HT1080 (cell line): ENCODE data around the gene LGALS1. TPM values are rescaled to one million over a fixed set of nuclear protein-coding genes. Genes with fewer than 3 reads are reported as not detected.
"Not testable (repeated sequence)": the region's sequence is repeated elsewhere in the genome, so short reads cannot be mapped to it uniquely, and the experiment has no call there.

Experiments
- DNase-seq: peaks from one replicate; pipeline ENCODE4 v3.0.0-alpha.2; 2015; ENCODE audit warnings: low read depth
- total RNA-seq: library from RNA; depleted of rRNA; stranded (reverse); fragments of >200 nt; shearing (Covaris generic); gene quantifications from 2 replicates; pipeline ENCODE4 v1.2.3, GENCODE V29; 2014

LGALS1 gene
- total RNA-seq, 1 experiment from 2014 or later, result 3,838 TPM

DNA sequence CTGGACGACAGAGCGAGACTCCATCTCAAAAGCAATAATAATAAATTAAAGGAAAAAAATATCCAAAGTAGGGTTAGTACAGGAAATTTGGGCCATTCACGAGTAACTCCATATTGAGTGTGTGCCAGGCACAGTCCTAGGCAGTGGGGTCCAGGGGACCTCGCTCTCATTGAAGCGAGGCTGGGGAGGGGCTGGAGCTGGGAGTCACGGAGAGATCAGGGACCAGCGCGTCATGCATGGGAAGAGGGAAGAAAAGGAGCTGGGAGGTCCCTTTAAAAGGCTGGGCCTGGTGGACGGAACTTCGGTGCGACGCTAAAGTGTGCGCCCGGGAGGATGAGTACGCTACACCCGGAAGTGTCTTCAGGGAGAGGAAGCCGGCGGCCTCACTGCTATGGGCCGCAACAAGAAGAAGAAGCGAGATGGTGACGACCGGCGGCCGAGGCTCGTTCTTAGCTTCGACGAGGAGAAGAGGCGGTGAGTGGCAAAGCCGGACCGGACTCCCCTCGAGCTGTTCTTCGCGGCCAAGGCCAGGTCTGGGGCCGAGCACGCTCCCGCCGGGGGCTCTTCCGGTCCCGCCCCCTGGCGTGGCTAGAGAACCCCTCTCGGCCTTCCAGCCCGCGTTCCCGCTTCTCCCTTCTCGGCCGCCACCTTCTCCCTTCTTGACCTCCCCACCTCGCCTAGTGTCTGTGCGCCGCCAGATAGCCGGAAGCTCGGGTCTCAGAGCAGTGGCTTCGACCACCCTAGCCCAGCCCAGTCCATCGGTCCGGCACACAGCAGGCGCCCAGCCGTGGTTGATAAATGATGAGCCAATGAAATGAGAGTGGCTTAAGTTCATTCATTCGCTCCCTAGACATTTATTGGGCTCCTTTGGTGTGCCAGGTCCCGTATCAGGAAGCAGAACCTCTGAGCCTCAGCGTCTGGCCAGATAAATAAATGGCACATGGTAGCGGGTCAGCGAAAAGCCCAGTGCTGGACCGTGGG, 10.9 kb downstream of the LGALS1 start, which contains the start of gene NOL12:
Gene NOL12, plus strand, starts transcription at position 342 of the 981 bp plus-strand sequence. Its CDS starts 50 bp downstream, at position 392.
- DNase-seq, result peak; percentile 86

DNA sequence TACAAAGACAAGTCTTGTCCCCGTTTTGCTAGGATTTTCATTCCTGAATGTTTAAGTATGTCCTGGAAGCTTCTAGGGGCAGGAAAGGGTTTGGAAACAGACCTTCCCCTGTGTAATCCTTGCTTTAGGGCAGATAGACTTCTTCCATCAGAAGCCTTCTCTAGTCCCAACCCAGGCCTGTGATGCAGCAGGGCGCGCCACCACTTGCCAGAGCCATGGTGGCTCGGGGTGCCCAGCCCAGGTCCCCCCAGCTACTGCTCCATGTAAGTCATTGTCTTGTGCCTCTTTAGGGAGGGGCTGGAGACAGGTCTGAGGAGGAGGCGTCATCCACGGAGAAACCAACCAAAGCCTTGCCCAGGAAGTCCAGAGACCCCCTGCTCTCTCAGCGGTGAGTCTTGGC, 15.0 kb downstream of the LGALS1 start:
- no peak for DNase-seq

DNA sequence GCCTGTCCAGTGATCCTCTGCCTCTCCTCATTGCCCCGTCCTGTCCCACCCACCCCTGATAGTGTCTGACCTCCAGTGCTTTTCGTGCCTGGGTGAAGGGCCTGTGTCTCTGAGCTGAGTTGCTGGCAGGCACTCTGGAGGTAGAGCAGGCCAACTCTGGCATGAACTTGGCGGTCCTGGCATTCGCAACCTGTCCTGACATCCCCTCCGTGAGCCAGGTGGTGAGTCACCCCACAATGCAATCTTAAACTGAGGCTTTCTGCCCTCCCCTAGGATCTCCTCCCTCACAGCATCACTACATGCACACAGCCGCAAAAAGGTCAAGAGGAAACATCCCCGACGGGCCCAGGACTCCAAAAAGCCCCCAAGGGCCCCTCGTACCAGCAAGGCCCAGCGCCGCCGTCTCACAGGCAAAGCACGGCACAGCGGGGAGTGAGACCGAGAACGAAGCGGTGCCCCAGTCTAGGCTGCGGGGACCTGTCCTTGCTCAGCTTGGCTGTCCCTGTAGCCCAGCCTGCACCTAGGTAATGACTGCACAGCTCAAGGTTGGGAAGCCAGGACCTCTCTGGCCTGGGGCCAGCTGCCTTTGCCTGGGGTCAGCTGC, 15.6 kb downstream of the LGALS1 start:
- no peak for DNase-seq

DNA sequence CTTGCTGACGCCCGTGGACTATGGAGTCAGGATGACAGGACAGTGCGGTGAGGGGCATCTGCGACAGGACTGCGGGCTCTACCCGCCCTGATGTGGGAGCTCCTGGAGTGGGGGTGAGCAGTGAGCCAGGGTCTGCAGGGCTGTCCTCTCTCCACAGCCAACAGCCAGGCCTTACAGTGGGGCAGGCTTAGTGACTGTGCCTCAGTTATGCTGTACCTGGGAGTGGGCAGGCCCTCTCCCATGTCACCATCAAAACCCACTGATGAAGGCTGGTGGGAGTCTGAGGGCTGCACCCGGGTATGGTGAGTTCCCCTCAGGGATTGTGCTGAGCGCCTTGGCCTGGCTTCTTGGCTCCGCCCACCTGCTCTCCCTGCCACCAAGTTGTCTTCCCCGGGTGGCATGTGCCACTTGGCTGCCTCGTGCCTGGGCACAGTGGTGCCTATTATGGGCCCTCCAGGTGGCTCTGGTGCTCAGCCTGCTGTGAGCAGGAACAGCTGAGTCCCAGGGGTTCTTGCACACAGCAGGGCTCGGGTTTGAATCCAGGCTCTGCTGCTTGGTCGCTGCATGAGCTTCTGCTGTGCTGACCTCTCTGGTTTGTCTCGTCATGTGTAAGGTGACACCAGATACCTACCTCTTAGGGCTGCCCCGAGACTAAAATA, 17.3 kb downstream of the LGALS1 start:
- DNase-seq, result no peak

DNA sequence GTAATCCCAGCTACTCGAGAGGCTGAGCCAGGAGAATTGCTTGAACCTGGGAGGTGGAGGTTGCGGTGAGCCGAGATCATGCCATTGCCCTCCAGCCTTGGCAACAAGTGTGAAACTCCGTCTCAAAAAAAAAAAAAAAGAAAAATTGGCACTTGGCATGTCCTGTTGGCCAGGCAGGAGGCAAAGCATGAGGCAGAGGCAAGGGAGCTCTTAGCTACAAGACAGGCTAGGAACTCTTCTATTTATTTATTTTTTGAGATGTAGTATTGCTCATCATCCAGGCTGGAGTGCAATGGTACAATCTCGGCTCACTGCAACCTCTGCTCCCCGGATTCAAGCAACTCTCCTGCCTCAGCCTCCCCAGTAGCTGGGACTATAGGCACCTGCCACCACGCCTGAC, 18.7 kb downstream of the LGALS1 start:
- not testable (repeated sequence) for DNase-seq

DNA sequence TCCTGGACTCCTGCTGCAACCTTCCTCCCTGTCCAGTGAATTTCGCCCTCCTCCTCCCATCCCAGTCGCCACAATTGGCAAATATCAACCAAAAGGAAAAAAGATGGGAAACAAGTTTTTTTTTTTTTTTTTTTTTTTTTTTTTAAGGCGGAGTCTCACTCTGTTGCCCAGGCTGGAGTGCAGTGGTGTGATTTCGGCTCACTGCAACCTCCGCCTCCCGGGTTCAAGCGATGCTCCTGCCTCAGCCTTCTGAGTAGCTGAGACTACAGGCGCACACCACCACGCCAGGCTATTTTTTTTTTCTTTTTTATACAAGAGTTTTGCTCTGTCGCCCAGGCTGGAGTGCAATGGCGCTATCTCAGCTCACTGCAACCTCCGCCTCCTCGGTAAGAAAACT, 20.8 kb downstream of the LGALS1 start:
- not testable (repeated sequence) for DNase-seq

DNA sequence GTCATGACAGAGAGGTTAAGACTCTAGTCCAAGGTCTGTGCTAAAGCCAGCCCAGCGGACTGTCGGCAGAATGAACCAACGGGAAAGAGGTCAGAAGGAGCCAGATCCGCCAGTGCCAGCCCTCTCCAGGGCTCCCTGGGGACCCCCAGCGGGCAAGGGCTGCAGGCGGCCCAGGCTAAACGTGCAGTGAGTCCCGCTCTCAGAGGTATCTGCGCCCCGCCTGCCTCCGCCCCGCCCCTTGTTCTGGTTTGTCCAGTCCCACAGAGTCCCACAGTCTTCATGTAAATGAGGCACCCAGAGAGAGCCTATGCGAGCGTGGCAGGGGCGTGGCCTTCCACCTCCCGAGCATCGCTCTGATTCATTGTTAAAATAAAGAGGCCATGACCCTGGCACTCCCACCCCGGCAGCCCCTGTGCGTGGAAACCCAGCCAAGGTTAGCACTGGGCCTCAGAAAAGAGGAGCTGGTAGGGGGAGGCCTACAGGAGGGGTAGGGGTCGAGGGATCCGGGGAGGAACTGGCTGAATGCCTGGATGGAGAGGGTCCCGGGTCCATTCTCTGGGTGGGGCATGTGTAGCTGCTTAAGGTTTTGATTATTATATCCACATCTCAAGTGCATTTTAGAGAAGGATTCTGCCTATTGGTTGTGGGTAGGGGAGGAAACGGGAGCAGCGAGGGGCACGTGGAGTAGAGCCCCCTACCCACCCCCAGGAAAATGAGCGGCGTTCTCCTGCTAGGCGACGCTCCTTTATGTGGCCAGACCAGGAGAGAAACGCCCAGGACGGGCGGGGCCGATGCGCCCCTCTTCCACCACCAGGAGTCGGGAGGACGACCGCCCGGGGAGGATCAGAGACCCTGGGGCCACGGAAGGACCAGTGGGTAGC, 21.5 kb downstream of the LGALS1 start, which contains the start of gene TRIOBP:
Gene TRIOBP, plus strand, starts transcription at position 392 of the 881 bp plus-strand sequence. CDS start 4,318 bp downstream, outside the sequence.
- DNase-seq, result no peak

DNA sequence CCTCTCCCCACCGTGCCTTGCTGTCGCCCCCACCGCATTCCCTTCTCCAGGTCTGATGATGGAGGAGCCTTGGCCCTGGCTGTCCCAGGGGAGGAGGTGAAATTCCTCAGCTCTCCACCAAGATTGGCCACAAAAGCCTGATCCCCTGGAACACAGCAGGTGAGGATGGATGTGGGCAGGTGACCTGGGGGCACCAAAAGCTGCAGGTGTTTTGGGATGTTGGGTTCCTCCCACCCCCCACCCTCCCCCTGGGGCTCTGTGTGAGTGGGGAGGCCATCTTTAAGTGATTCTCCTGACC, 22.1 kb downstream of the LGALS1 start:
- no peak for DNase-seq

DNA sequence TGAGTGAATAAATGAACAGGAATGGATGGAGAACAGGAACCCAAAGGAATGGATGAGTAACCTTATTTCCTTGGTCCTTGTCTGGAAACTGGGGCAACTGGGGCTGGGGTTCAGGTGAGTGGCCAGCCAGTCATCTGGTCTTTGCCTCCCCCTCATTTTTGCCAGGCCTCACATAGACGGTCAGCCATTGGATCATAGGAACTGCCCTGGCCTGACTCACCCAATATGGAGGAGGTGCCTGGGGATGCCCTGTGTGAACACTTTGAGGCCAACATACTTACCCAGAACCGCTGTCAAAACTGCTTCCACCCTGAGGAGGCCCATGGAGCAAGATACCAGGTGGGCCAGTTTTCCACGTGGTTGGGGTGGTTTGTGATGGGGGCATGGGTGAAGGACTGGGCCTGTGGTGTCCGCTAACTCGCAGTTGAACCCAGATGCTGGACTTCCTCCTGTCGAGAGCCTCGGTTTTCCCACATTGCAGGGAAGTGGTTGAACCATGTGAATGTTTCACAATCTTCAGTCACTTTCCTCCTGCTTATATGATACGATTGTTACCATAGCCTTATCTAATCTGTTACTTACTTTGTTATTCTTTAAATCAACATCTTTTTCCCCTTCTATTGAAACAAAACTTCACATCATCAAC, 25.8 kb downstream of the LGALS1 start:
- no peak for DNase-seq

DNA sequence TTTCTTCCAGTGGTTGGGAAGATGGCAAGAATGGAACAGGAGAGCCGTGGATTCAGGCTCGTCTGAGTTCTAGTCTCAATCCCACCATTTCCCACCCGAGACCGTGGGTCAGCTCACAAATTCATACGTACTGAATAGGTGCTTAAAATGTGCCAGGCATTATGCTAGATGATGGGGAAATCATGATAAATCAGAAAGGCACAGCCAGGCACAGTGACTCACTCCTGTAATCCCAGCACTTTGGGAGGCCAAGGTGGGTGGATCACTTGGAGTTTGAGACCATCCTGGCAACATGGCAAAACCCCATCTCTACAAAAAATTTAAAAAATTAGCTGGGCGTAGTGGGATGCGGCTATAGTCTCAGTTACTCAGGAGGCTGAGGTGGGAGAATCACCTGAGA, 28.5 kb downstream of the LGALS1 start:
- DNase-seq, result no peak

DNA sequence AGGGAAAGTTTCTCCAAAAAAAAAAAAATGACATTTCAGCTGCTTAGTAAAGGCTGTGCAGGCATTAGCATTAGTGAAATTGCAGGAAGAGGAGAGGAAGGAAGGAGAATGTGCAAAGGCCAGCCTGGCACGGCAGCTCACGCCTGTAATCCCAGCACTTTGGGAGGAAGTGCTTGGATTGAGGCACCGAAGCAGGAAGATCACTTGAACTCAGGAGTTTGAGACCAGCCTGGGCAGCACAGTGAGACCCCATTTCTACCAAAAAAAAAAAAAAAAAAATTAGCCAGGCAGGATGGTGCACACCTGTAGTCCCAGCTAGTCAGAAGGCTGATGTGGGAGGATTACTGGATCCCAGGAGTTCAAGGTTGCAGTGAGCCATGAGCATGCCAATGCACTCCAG, 29.2 kb downstream of the LGALS1 start:
- no peak for DNase-seq

DNA sequence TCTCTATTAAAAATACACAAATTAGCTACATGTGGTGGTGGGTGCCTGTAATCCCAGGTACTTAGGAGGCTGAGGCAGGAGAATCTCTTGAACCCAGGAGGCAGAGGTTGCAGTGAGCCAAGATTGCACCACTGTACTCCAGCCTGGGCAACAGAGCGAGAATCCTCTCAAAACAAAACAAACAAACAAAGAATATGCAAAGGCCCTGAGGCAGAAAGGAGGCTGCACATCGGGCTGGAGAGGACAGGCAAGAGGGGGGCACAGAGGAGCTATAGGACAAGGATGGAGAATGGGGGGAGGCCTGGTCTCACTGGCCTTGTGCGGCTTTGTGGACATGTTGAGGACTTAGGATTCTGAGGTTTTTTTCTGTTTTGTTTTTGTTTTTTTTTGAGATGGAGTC, 29.8 kb downstream of the LGALS1 start:
- no peak for DNase-seq

DNA sequence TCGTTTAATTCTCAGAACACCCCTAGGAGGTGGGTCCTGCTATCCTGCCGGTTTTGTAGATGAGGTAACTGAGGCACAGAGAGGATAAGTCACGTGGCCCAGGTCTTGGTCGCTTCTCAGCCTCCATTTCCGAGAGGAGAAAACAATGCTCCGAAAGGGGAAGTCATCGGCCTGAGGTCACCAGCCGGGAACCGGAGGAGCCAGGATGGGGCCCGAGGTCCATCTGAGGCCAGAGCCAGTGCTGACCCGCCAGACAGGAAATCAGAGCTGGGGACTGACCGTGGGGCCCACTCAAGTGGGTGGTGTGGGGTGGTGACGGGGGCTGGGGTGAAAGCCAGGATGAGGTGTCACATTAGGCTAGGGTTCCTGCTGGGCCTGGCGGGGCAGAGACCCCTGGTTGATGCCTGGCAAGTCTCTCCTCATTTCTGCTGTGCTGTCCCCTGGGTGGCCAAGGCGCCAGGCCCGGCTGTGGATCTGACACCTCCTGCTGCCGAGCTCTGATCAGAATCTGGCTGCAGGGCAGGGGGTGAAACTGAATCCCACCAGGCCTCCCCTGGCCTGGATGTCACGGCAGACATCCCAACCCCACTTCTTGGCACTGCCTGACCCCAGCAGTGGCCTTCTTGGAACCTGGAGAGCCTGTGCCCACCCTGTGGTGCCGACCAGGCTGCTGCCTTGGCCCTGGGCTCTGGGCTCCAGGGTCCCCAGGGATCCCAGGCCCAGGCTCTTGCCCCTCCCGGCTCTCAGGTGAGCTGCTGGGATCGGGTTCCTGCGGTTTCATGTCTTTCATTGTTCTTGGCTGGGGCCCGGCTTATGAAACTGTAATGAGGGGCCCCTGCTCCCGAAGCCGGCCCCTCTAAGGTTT, 33.4 kb downstream of the LGALS1 start:
- no peak for DNase-seq

DNA sequence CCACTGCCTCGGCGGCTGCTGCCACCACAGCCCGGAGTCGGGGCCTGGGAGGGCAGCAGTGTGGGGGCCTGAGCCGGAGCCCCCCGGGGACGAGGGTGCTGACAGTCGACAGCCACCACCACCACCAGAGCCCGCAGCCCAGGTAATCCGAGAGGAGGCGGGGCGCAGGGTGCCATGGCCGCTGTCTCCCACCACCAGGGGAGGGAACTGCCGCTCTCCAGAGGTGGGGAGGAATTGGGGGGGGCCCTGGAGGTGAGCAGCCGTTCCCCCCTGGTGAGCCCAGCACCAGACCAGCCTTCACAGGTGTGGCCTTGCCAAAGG, 34.0 kb downstream of the LGALS1 start:
- DNase-seq, result no peak

DNA sequence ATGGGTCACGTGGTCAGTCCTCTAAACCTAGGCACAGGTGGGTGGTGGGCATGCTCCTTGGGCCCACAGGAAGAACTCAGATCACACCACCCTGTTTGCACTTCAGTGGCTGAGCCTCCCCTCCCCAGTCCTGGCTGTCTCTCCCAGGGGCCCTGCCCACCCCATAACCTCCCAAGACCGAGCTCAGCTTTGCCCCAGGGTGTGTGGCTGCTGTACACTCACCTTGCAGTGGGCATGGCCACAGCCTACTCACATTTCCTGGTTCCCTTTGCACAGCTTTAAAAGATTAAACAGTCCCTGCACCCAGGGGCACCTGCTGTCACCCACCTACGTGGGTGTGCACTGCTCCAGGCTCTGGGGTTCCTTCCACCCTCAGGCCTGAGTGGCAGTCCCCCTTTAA, 35.2 kb downstream of the LGALS1 start:
- DNase-seq, result no peak

DNA sequence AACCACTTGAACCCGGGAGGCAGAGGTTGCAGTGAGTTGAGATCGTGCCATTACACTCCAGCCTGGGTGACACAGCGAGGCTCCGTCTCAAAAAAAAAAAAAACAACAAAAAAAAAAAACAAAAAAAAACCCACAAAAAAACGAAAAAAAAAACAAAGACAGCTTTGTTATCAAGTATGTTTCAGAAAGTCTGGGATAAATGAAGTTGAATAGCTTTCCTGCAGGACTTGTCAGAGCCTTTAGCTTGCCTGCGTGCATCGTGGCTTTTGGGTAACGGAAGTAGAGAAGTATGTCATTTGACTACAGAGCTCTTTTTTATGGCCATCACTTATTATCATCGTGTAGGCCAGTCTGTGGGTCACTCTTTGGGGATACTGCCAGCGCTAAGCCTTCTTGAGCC, 36.1 kb downstream of the LGALS1 start:
- DNase-seq, result no peak

DNA sequence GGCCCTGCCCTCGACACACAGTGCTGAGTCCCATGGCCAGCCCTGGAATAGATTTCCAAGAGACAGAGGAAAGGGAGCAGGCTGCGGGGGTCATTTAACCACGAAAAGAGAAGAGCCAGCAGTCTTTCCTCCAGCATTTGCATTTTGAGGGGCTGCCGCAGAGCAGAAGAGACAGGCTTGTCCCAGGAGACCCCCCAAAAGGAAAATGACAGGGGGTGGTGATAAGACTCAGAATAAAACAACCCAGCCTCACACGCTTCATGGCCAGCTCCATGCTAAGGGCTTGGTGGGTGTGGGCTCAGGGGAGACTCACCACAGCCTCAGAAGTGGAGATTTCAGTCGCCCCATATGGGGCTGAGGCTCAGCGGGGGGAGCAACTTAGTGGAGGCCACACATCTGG, 38.3 kb downstream of the LGALS1 start:
- no peak for DNase-seq

DNA sequence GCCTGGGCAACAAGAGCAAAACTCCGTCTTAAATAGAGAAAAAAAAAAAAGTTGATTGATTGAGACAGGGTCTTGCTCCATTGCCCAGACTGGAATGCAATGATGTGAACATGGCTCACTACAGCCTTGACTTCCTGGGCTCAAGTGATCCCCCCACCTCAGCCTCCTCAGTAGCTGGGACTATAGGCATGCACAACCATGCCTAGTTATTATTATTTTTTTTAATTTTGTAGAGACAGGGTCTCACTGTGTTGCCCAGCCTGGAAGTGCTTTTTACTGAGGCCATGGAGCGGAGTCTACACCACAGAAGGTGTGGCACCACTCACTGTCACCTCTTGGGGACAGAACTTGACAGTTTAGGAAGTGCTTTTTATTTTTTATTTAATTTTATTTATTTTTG, 39.2 kb downstream of the LGALS1 start:
- DNase-seq, result no peak

DNA sequence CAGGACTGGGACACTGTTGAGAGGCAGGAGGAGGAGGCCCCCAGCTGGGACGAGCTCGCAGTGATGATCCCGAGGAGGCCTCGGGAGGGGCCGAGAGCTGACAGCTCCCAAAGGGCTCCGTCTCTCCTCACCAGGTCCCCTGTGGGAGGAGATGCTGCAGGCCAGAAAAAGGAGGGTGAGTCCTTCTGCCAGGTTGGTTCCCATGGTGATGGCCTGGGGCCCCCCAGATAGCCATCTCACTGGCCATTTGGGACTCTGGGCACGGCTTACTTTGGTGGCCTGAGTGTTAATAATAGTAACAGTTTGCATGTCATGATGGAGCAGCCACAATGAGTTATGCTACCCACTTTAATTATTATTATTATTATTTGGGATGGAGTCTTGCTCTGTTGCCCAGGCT, 40.3 kb downstream of the LGALS1 start:
- no peak for DNase-seq

DNA sequence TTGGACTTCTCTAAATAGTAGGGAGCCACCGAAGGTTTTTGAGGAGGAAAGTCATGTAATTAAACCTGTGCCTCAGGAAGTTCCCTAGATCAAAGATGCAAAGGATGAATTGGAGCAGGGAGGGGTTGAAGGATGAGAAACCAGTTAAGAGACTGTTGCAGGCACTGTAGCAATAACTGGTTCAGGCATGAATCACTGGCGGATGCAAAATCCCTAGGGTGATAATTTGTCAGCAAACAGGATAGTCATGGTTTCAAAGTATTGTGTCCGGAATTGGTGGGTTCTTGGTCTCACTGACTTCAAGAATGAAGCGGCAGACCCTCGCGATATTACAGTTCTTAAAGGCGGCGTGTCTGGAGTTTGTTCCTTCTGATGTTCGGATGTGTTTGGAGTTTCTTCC, 41.3 kb downstream of the LGALS1 start:
- peak; percentile 86 for DNase-seq
